GM23338 (cell line): ENCODE measurements around the gene TWIST2.

Experiments
- CTCF ChIP-seq, 2 experiments: fragments of 200-600 bp in 1 of 2; sonication (generic) in 1 of 2; conservative IDR thresholded peaks; 2 replicates each; pipeline versions ENCODE4 v1.5.1 to v1.6.1; 2016 to 2017; ENCODE audit warnings: antibody characterized with exemption in 2 of 2, low read depth in 2 of 2, mild to moderate bottlenecking in 2 of 2, moderate library complexity in 1 of 2
- POLR2AphosphoS5 ChIP-seq: IDR thresholded peaks from 2 replicates; pipeline ENCODE4 v1.6.1; 2016; ENCODE audit warnings: antibody characterized with exemption, low read depth

GRCh38 chr2:238939521-238940403, 91.9 kb downstream of the TWIST2 start:
- TF ChIP-seq CTCF (conservative IDR thresholded peaks at IDR 0.05; ENCODE audit: low read depth in 2 of 2), result no peak
- TF ChIP-seq POLR2AphosphoS5, result no peak
